Neural cell (in vitro differentiated cells): ENCODE data around the gene CXCL9. TPM values are rescaled to one million over a fixed set of nuclear protein-coding genes. Genes with fewer than 3 reads are reported as not detected.

Experiments
- H2AFZ ChIP-seq: fragments of 200-600, 300-800 bp; sonication (generic), shearing (Covaris generic); 2 replicates; pipeline ENCODE4 v1.6.0; 2014; ENCODE audit warnings: low read depth, mild to moderate bottlenecking, antibody characterized with exemption, low read length, moderate library complexity
- H3F3A ChIP-seq: fragments of 200-600 bp; shearing (Covaris generic); 2 replicates; pipeline ENCODE4 v1.6.1; 2016; ENCODE audit warnings: mild to moderate bottlenecking, moderate library complexity, mixed read lengths, antibody characterized with exemption, low read length; ENCODE audit not compliant: insufficient read depth, poor library complexity, severe bottlenecking
- H3K27ac ChIP-seq: fragments of 200-600, 300-800 bp; sonication (generic), shearing (Covaris generic); 2 replicates; pipeline ENCODE4 v1.5.1; 2014; ENCODE audit warnings: mild to moderate bottlenecking, low read length, moderate library complexity
- H3K27me3 ChIP-seq: fragments of 300-800, 200-600 bp; sonication (generic), shearing (Covaris generic); 2 replicates; pipeline ENCODE4 v1.6.0; 2014; ENCODE audit warnings: mild to moderate bottlenecking, low read depth, low read length, moderate library complexity; ENCODE audit not compliant: insufficient read depth
- H3K36me3 ChIP-seq: fragments of 300-800, 200-600 bp; sonication (generic), shearing (Covaris generic); 2 replicates; pipeline ENCODE4 v1.5.1; 2014; ENCODE audit warnings: mild to moderate bottlenecking, antibody characterized with exemption, low read length, moderate library complexity; ENCODE audit not compliant: insufficient read depth
- H3K4me2 ChIP-seq: fragments of 300-800, 200-600 bp; sonication (generic), shearing (Covaris generic); 2 replicates; pipeline ENCODE4 v1.6.0; 2014; ENCODE audit warnings: mild to moderate bottlenecking, low read length
- H3K4me3 ChIP-seq: fragments of 300-800, 200-600 bp; sonication (generic), shearing (Covaris generic); 2 replicates; pipeline ENCODE4 v1.5.1; 2014; ENCODE audit warnings: mild to moderate bottlenecking, low read length, moderate library complexity
- H3K79me2 ChIP-seq: fragments of 200-600 bp; shearing (Covaris generic); replicated peaks from 2 replicates; pipeline ENCODE4 v1.6.0; 2014; ENCODE audit warnings: mild to moderate bottlenecking, low read length, moderate library complexity; ENCODE audit not compliant: insufficient read depth
- H3K9ac ChIP-seq: fragments of 300-800, 200-600 bp; sonication (generic), shearing (Covaris generic); 2 replicates; pipeline ENCODE4 v1.6.1; 2016; ENCODE audit warnings: mild to moderate bottlenecking, low read length, mixed read lengths
- H3K9me2 ChIP-seq: fragments of 200-600 bp; shearing (Covaris generic); 2 replicates; pipeline ENCODE4 v1.6.1; 2016; ENCODE audit warnings: mild to moderate bottlenecking, low read length, mixed read lengths; ENCODE audit not compliant: insufficient read depth
- H3K9me3 ChIP-seq: fragments of 200-600, 300-800 bp; sonication (generic), shearing (Covaris generic); 2 replicates; pipeline ENCODE4 v1.6.1; 2016; ENCODE audit warnings: mild to moderate bottlenecking, mixed run types, low read length, moderate library complexity, mixed read lengths
- H4K20me1 ChIP-seq: fragments of 200-600 bp; shearing (Covaris generic); 2 replicates; pipeline ENCODE4 v1.6.1; 2016; ENCODE audit warnings: mild to moderate bottlenecking, mixed run types; ENCODE audit not compliant: insufficient read depth
- EP300 ChIP-seq: fragments of 450-650 bp; conservative IDR thresholded peaks from 2 replicates; pipeline ENCODE4 v1.6.1; 2014; ENCODE audit warnings: antibody characterized with exemption, mild to moderate bottlenecking, moderate library complexity; ENCODE audit not compliant: poor library complexity, severe bottlenecking
- EZH2 ChIP-seq: fragments of 200-600, 300-800 bp; shearing (Covaris generic), sonication (generic); IDR thresholded peaks from 2 replicates; pipeline ENCODE4 v1.6.1; 2014; ENCODE audit warnings: antibody characterized with exemption, low read length, borderline replicate concordance, mild to moderate bottlenecking; ENCODE audit not compliant: insufficient read depth, poor library complexity, severe bottlenecking
- MXI1 ChIP-seq: fragments of 450-650 bp; conservative IDR thresholded peaks from 2 replicates; pipeline ENCODE4 v1.6.1; 2014; ENCODE audit warnings: antibody characterized with exemption, mild to moderate bottlenecking; ENCODE audit not compliant: poor library complexity, severe bottlenecking
- POLR2AphosphoS5 ChIP-seq: IDR thresholded peaks from 2 replicates; pipeline ENCODE4 v1.6.1; 2012
- RAD21 ChIP-seq: fragments of 450-650 bp; conservative IDR thresholded peaks from 2 replicates; pipeline ENCODE4 v1.6.1; 2014; ENCODE audit warnings: antibody characterized with exemption, mild to moderate bottlenecking, moderate library complexity
- REST ChIP-seq: IDR thresholded peaks from 2 replicates; pipeline ENCODE4 v1.6.1; 2012; ENCODE audit warnings: borderline replicate concordance
- SMC3 ChIP-seq: fragments of 450-650 bp; conservative IDR thresholded peaks from 2 replicates; pipeline ENCODE4 v1.6.1; 2014; ENCODE audit warnings: antibody characterized with exemption, mild to moderate bottlenecking, moderate library complexity; ENCODE audit not compliant: poor library complexity
- TAF1 ChIP-seq: IDR thresholded peaks from 2 replicates; pipeline ENCODE4 v1.6.1; 2012; ENCODE audit warnings: low read depth
- polyA plus RNA-seq: library from polyadenylated mRNA; depleted of rRNA; stranded (reverse); fragments of >200 nt; gene quantifications from 2 replicates; pipeline ENCODE4 v1.2.3, GENCODE V29; 2014
- TF ChIP-seq, protein P1 (sequence below): fragments of 450-650 bp; IDR thresholded peaks from 2 replicates; pipeline ENCODE4 v1.5.1; 2014; ENCODE audit warnings: antibody characterized with exemption, mild to moderate bottlenecking, moderate library complexity; ENCODE audit not compliant: poor library complexity, severe bottlenecking

CXCL9 gene
- polyA plus RNA-seq, 1 donor from 2014 or later = not detected

DNA sequence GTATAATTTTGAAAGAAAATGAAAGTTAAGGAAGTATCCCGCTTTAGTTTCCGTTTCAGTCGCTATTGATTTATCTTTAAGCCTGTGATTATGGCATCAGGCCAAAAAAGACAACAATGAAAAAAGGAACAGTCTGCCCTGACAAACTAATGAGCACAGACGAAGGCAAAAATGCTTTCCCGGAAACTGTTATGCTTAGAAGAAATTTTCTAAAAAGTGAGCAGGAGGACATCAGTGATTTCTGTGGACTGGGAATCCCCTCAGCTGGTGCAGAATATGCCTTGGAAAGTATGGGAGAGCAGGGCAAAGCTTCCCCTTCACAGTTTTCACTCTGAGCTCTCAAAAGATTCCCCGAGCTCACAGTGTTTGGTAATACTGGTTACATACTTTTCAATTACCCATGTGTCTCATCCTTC is 21.0 kb upstream of the CXCL9 start:
- no peak overlapping the region for H2AFZ ChIP-seq
- no peaks in the 10 kb centered on the region for H3K79me2 ChIP-seq
- no peaks in the 10 kb centered on the region for H4K20me1 ChIP-seq
- no peaks in the 10 kb centered on the region for H3K9me2 ChIP-seq
- no peaks in the 10 kb centered on the region for H3K27me3 ChIP-seq
- H3K27ac ChIP-seq = no peak overlapping the region
- no peak overlapping the region for H3K9ac ChIP-seq
- H3K4me3 ChIP-seq = no peak overlapping the region
- H3K4me2 ChIP-seq = no peak overlapping the region
- H3K9me3 ChIP-seq = no peaks in the 10 kb centered on the region
- TF ChIP-seq RAD21 (no peak), TAF1 (no peak), SMC3 (no peak), EP300 (no peak), POLR2AphosphoS5 (no peak), REST (no peak), EZH2 (no peak), MXI1 (no peak)
- TF ChIP-seq, protein P1, sequence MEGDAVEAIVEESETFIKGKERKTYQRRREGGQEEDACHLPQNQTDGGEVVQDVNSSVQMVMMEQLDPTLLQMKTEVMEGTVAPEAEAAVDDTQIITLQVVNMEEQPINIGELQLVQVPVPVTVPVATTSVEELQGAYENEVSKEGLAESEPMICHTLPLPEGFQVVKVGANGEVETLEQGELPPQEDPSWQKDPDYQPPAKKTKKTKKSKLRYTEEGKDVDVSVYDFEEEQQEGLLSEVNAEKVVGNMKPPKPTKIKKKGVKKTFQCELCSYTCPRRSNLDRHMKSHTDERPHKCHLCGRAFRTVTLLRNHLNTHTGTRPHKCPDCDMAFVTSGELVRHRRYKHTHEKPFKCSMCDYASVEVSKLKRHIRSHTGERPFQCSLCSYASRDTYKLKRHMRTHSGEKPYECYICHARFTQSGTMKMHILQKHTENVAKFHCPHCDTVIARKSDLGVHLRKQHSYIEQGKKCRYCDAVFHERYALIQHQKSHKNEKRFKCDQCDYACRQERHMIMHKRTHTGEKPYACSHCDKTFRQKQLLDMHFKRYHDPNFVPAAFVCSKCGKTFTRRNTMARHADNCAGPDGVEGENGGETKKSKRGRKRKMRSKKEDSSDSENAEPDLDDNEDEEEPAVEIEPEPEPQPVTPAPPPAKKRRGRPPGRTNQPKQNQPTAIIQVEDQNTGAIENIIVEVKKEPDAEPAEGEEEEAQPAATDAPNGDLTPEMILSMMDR = no peak
- no peaks in the 10 kb centered on the region for H3K36me3 ChIP-seq
- H3F3A ChIP-seq = no peaks in the 10 kb centered on the region

- H3K4me2 ChIP-seq = no peak overlapping the region
- no peak overlapping the region for H2AFZ ChIP-seq
- H3K9ac ChIP-seq = no peak overlapping the region
- H3K27ac ChIP-seq = no peak overlapping the region
- no peaks in the 10 kb centered on the region for H3K79me2 ChIP-seq
- TF ChIP-seq EZH2 (no peak), POLR2AphosphoS5 (no peak), SMC3 (no peak)
- no peaks in the 10 kb centered on the region for H3K27me3 ChIP-seq
- no peak overlapping the region for H3K4me3 ChIP-seq
- no peaks in the 10 kb centered on the region for H3K36me3 ChIP-seq
- H3K9me2 ChIP-seq = no peaks in the 10 kb centered on the region
- no peaks in the 10 kb centered on the region for H3F3A ChIP-seq
- H3K9me3 ChIP-seq = no peaks in the 10 kb centered on the region
- no peaks in the 10 kb centered on the region for H4K20me1 ChIP-seq
Measured at GRCh38 chr4:76024065-76024464, 16.8 kb upstream of the CXCL9 start.

GRCh38 chr4:76023389-76023788 is 16.1 kb upstream of the CXCL9 start, which contains the start of gene CXCL10:
Gene CXCL10 (minus strand): TSS chr4:76023497. CDS start chr4:76023431, 66 bp downstream.
- Histone ChIP-seq H3K27ac (no peak within 1 kb of the TSS), H3K4me2 (no peak within 1 kb of the TSS), H3K9me2 (no peaks in the 10 kb centered on the region), H2AFZ (no peak within 1 kb of the TSS), H3K79me2 (no peaks in the 10 kb centered on the region), H3K36me3 (no peaks in the 10 kb centered on the region), H3K9ac (no peak within 1 kb of the TSS), H3K4me3 (no peak within 1 kb of the TSS), H3F3A (no peaks in the 10 kb centered on the region), H3K9me3 (no peaks in the 10 kb centered on the region), H3K27me3 (no peaks in the 10 kb centered on the region), H4K20me1 (no peaks in the 10 kb centered on the region)
- TF ChIP-seq, protein P1 = no peak
- TF ChIP-seq MXI1 (no peak), RAD21 (no peak), POLR2AphosphoS5 (no peak), EZH2 (no peak), TAF1 (no peak), SMC3 (no peak), EP300 (no peak), REST (no peak)
